Stimulated activated CD4-positive, alpha-beta T cell treated with anti-CD3 and anti-CD28 coated beads, Interleukin-2, amount 100 ng/mL, for 48 hours (primary cell): Measurements from ENCODE around the gene RTN4R.

Source experiments
- DNase-seq, 2 donors: peaks; one replicate each; pipeline ENCODE4 v3.0.0-alpha.2; 2020

RTN4R gene

GRCh38 chr22:20197407-20198030, 70.6 kb downstream of the RTN4R start:
- DNase-seq: no peak

DNA sequence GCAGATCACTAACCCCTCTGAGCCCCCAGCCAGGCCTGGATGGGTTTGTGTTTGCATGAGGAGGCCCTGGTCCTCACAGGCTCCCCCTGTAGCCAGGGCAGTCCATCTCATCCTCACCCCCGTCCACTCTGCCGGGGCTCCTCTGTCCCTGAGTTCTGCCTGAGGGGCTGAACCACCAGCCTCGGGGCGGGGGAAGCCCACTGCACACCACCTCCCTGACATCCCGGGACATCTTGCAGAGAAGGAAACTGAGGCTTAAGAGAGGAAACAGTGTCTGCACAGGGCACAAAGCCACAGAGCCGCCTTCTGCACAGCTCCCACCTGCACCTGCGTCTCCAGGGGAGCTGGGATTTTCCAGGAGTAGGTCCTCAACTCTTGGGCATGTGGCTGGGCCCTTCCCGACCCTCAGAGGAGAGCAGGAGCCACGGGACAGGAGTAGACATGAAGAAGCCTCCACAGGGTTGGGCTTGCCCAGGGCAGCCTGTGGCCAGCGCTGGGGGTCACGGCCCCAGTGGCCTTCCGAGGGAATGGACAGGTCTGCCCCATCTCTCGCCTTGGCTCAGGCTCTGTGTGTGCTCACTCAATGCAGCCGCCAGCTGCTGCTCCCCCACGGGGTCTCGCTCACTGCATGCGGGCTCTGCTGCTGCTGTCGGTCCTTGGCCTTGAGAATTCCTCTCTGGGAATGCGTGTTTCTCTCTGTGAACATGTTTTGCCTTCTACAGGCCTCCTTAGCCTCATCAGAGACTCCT, 71.8 kb downstream of the RTN4R start:
- DNase-seq: no peak

DNA sequence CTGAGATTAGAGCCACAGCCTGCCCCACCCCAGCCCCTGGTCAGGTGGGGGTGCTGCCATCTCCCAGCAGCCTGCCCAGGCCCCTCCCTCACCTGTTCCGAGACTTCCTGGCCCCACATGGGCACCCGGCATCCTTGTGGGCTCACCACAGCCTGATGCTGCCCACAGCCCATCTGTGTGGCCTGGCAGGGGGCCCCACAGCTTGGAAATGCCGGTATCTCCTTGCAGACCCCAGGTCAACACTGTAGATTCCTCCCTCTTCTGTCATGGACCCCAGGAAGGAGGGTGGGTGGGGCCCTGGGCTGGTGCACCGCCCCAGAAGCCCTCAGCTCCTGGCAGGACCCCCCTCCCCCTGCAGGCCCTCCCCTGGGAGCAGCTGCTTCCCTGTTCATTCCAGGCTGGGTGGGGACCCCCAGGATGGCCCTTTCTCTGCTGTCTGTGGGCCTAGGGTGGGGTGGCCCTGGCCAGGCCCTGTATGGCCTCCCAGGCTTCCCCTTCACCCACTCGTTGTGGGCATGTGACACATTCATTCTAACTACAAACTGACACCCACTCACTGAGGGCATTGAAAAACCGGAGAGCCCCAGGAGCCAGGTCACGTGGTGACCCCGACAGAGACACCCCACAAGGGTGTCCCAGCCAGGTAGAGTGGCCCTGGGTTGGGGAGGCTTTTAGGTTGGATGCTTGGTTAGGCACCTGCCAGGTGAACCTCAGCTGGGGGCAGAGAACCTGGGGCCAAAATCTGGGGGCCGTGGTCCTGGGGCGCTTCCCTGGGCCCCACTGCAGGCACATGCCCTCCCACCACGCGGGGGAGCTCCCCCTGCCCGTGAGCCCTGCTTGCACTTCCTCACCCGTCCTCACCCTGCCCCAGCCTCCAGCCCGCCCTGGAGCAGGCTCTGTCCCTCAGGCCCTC, 73.2 kb downstream of the RTN4R start:
- DNase-seq: no peak

DNA sequence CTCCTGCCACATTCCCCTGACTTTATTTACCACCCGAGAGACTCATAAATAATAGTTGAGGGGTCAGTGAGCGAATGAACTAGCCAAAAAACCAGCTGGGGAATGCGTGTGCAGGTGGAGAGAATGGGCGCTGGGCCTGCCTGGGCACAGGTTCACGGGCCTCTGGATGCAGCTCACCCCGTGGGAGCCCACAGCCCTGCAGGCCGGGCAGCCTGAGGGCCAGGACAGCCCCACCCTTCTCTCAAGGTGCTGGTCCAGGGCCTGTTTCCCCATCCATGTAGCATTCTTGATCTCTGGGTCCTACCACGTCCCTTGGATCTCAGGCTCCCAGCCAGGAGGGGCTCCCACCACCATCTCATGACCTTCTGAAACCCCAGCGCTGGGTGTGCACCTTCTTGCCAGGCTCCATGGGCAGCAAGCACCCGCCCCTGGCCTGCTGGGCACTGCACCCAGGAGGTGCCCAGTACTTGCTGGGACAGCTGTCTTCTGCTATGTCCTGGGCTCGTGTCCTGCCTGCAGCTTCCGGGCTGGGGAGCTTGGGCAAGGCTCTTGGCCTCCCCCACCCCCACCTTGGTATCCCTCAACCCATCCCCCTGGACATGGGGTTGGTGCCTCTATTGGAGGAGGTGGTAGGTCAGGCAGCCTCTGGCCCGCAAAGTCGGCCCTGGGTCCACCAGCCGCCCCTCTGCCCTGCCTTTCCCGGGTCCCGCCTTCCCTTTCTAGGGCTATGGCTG, 74.2 kb downstream of the RTN4R start:
- DNase-seq: no peak

DNA sequence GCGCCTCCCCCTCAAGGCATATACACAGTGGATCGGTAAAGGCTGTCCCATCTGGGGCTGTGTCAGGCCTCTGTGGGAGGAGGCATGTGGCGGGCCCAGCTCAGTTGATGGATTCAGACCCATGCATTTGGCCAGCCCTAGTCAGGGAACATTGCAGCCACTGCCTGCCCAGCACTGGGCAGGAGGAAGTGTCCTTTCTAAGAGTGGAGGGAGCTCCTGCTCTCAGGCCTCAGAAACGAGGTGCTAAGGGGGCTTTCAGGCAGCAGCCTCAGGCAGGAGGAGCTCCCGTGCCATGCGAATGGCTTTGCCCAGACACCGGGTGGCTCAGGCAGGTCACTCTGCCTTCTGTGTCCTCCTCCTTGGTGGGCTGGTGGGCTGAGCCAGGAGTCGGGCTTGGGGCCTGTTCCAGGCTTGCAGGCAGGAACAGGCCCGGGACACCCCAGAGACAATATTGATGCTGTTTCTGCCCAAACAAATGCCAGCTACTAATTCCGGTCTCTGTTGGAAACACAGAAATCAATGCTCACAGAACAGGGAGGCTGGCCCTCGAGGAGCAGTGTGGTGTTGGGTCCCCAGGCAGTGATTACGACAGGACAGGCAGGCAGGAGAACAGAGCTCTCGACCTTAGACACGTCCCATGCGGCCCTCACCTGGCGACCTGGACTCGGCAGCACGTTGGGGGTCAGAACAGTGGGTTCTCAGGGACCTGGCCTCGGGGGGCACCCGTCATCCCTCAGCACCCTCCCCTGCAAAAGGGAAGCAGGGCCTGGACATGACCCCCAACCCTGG, 75.0 kb downstream of the RTN4R start:
- DNase-seq: no peak

DNA sequence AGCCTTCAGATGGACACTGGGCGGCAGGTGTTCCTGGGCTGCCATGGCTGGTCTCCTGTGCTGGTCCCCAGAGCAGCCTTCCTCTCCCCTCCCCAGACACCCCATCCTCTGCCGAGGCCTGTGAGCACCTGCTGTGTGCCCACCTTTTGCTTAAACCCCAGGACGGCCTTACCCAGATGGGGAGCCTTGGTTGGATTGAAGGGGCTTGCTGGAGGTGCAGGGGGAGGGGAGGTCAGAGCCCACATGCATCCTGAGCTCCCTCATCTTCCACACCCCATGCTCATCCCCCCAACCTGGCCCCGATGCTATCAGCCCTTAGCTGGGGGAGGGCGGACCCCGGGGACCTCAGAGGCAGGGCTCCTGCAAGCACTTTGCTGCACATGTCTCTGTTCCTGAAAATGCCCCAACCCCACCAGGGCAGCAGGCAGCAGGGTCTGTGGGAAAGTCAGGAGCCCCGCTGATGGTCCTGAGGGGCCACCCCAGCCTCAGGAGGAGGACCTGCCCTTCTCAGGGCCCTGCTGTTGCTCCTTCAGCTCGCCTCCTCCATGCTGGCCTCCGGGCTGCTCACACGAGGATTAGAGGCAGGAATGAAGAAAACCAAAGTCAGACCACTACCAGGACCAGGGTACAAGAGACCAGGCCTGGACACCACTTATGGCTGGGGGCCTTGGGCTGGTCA, 75.7 kb downstream of the RTN4R start:
- no peak for DNase-seq

GRCh38 chr22:20191803-20192202, 76.3 kb downstream of the RTN4R start:
- no peak for DNase-seq
